ENCODE measurements around the gene NAA16.

The NAA16 gene

DNA sequence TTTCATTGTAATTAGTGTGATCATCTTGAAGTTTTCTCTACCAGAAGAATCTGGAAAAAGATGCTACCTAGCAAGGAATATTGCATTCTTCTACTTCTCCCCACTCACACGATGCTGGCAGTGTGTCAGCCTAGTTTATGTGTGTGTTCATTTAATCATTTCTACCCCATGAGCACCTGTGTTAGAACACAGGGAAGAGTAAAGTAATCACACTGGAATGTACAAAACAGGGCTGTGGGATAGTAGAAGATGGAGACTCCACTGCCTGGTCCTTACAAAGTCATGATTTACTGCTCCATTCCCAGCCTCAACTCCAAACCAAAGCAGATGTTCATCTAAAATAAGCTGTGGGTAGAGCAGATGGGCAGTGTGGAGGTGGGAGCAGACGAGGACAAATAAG is 98.5 kb downstream of the NAA16 start (continued):
- TF ChIP-seq, protein P1, sequence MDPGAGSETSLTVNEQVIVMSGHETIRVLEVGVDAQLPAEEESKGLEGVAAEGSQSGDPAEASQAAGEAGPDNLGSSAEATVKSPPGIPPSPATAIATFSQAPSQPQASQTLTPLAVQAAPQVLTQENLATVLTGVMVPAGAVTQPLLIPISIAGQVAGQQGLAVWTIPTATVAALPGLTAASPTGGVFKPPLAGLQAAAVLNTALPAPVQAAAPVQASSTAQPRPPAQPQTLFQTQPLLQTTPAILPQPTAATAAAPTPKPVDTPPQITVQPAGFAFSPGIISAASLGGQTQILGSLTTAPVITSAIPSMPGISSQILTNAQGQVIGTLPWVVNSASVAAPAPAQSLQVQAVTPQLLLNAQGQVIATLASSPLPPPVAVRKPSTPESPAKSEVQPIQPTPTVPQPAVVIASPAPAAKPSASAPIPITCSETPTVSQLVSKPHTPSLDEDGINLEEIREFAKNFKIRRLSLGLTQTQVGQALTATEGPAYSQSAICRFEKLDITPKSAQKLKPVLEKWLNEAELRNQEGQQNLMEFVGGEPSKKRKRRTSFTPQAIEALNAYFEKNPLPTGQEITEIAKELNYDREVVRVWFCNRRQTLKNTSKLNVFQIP (CRISPR knock-in tag; IDR thresholded peaks at IDR 0.05; ENCODE audit: borderline replicate concordance, low read depth) = no peak
- TF ChIP-seq ZFP30 (CRISPR knock-in tag; IDR thresholded peaks at IDR 0.05) = no peak
- TF ChIP-seq, protein P2, sequence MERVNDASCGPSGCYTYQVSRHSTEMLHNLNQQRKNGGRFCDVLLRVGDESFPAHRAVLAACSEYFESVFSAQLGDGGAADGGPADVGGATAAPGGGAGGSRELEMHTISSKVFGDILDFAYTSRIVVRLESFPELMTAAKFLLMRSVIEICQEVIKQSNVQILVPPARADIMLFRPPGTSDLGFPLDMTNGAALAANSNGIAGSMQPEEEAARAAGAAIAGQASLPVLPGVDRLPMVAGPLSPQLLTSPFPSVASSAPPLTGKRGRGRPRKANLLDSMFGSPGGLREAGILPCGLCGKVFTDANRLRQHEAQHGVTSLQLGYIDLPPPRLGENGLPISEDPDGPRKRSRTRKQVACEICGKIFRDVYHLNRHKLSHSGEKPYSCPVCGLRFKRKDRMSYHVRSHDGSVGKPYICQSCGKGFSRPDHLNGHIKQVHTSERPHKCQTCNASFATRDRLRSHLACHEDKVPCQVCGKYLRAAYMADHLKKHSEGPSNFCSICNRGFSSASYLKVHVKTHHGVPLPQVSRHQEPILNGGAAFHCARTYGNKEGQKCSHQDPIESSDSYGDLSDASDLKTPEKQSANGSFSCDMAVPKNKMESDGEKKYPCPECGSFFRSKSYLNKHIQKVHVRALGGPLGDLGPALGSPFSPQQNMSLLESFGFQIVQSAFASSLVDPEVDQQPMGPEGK (CRISPR knock-in tag; IDR thresholded peaks at IDR 0.05; ENCODE audit: borderline replicate concordance) = no peak

DNA sequence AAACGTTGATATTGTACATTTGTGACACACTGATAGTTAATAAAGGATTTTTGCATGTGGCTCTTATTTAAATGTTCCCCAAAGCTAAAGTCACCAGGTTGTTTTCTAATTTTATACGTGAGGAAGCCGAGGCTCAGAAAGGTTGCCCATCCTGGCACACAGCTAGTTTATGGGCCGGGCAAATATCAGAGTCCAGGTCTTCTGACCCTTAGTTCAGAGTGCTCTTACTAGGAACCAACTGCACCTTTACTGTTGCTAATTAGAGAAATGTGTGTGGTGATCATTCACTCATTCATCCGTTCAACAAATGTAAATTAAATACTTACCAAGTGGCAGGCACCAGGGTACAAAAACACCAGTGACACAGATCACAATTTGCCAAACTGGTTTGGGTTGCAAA is 100.0 kb downstream of the NAA16 start:
- no peak for TF ChIP-seq RARB (CRISPR knock-in tag; IDR thresholded peaks at IDR 0.05)
- TF ChIP-seq SNAI2 (CRISPR knock-in tag; IDR thresholded peaks at IDR 0.05) = no peak
- TF ChIP-seq OSR1 (CRISPR knock-in tag; IDR thresholded peaks at IDR 0.05) = no peak
- ATAC-seq = no peak

DNA sequence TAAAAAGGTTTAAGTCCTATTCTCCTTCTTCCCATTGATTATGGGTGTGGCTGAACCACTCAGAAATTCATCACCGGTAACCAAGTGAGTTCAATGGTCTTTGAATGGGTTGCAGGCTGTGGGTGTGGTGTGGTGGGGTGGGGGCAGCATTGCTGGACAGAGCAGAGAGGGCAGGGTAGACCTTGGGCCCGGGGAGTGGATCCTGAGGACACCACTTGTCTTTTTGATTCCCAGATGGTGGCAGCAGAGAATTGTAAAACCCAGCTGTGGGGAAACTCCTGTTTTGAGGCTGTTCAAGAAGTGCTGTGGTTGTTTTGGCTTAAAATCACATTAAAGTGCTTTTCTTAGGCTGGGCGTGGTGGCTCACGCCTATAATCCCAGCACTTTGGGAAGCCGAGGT is 100.5 kb downstream of the NAA16 start:
- peak; percentile 61; the same call in 2 of the 3 replicates for ATAC-seq
- no peak for TF ChIP-seq ESRRG (CRISPR knock-in tag; IDR thresholded peaks at IDR 0.05)
- no peak for TF ChIP-seq ZC3H10 (CRISPR knock-in tag; IDR thresholded peaks at IDR 0.05)
- TF ChIP-seq, protein P3, sequence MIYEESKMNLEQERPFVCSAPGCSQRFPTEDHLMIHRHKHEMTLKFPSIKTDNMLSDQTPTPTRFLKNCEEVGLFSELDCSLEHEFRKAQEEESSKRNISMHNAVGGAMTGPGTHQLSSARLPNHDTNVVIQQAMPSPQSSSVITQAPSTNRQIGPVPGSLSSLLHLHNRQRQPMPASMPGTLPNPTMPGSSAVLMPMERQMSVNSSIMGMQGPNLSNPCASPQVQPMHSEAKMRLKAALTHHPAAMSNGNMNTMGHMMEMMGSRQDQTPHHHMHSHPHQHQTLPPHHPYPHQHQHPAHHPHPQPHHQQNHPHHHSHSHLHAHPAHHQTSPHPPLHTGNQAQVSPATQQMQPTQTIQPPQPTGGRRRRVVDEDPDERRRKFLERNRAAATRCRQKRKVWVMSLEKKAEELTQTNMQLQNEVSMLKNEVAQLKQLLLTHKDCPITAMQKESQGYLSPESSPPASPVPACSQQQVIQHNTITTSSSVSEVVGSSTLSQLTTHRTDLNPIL (CRISPR knock-in tag; IDR thresholded peaks at IDR 0.05; ENCODE audit: low read depth) = no peak
- TF ChIP-seq, protein P1 (CRISPR knock-in tag; IDR thresholded peaks at IDR 0.05; ENCODE audit: borderline replicate concordance, low read depth) = no peak
- TF ChIP-seq RARB (CRISPR knock-in tag; IDR thresholded peaks at IDR 0.05) = no peak
- TF ChIP-seq, protein P4, sequence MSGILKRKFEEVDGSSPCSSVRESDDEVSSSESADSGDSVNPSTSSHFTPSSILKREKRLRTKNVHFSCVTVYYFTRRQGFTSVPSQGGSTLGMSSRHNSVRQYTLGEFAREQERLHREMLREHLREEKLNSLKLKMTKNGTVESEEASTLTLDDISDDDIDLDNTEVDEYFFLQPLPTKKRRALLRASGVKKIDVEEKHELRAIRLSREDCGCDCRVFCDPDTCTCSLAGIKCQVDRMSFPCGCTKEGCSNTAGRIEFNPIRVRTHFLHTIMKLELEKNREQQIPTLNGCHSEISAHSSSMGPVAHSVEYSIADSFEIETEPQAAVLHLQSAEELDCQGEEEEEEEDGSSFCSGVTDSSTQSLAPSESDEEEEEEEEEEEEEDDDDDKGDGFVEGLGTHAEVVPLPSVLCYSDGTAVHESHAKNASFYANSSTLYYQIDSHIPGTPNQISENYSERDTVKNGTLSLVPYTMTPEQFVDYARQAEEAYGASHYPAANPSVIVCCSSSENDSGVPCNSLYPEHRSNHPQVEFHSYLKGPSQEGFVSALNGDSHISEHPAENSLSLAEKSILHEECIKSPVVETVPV (CRISPR knock-in tag; IDR thresholded peaks at IDR 0.05) = no peak
- no peak for TF ChIP-seq PPARA (CRISPR knock-in tag; IDR thresholded peaks at IDR 0.05; ENCODE audit: borderline replicate concordance)
- no peak for TF ChIP-seq SNAI2 (CRISPR knock-in tag; IDR thresholded peaks at IDR 0.05)
- TF ChIP-seq OSR1 (CRISPR knock-in tag; IDR thresholded peaks at IDR 0.05) = no peak
- no peak for TF ChIP-seq ZNF8 (CRISPR knock-in tag; IDR thresholded peaks at IDR 0.05)
- no peak for TF ChIP-seq ZNF70 (CRISPR knock-in tag; IDR thresholded peaks at IDR 0.05)
- TF ChIP-seq, protein P5, sequence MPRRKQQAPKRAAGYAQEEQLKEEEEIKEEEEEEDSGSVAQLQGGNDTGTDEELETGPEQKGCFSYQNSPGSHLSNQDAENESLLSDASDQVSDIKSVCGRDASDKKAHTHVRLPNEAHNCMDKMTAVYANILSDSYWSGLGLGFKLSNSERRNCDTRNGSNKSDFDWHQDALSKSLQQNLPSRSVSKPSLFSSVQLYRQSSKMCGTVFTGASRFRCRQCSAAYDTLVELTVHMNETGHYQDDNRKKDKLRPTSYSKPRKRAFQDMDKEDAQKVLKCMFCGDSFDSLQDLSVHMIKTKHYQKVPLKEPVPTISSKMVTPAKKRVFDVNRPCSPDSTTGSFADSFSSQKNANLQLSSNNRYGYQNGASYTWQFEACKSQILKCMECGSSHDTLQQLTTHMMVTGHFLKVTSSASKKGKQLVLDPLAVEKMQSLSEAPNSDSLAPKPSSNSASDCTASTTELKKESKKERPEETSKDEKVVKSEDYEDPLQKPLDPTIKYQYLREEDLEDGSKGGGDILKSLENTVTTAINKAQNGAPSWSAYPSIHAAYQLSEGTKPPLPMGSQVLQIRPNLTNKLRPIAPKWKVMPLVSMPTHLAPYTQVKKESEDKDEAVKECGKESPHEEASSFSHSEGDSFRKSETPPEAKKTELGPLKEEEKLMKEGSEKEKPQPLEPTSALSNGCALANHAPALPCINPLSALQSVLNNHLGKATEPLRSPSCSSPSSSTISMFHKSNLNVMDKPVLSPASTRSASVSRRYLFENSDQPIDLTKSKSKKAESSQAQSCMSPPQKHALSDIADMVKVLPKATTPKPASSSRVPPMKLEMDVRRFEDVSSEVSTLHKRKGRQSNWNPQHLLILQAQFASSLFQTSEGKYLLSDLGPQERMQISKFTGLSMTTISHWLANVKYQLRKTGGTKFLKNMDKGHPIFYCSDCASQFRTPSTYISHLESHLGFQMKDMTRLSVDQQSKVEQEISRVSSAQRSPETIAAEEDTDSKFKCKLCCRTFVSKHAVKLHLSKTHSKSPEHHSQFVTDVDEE (CRISPR knock-in tag; IDR thresholded peaks at IDR 0.05) = no peak
- no peak for TF ChIP-seq TCF4 (CRISPR knock-in tag; IDR thresholded peaks at IDR 0.05; ENCODE audit: borderline replicate concordance)
- TF ChIP-seq ZFP3 (CRISPR knock-in tag; IDR thresholded peaks at IDR 0.05) = no peak
- TF ChIP-seq ISL1 (CRISPR knock-in tag; IDR thresholded peaks at IDR 0.05) = no peak
- TF ChIP-seq GLIS3 (CRISPR knock-in tag; IDR thresholded peaks at IDR 0.05) = no peak

DNA sequence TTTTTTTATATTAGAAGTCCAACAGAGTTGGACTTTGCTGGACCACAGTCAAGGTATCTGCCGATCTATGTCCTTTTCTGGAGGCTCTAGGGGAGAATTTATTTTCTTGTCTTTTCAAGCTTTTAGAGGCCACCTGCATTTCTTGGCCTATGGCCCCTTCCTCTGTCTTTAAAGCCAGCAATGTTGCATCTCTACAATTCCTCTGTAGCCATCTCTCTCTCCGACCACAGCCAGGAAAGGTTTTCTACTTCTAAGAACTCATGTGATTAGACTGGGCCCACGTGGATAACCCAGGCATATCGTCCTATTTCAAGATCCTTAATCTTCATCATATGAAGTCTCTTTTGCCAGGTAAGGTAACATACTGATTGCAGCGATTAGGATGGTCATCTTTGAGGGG is 102.8 kb downstream of the NAA16 start:
- ATAC-seq = no peak
- TF ChIP-seq ZFP3 (CRISPR knock-in tag; IDR thresholded peaks at IDR 0.05) (no peak), ZNF565 (CRISPR knock-in tag; conservative IDR thresholded peaks at IDR 0.05; ENCODE audit: low read depth) (no peak), ZNF70 (CRISPR knock-in tag; IDR thresholded peaks at IDR 0.05) (no peak), CSDC2 (CRISPR knock-in tag; IDR thresholded peaks at IDR 0.05) (no peak), OSR1 (CRISPR knock-in tag; IDR thresholded peaks at IDR 0.05) (no peak), ESRRG (CRISPR knock-in tag; IDR thresholded peaks at IDR 0.05) (no peak), ARNTL (CRISPR knock-in tag; IDR thresholded peaks at IDR 0.05; ENCODE audit: borderline replicate concordance, low read depth) (no peak), GLIS3 (CRISPR knock-in tag; IDR thresholded peaks at IDR 0.05) (no peak), SNAI2 (CRISPR knock-in tag; IDR thresholded peaks at IDR 0.05) (no peak), TCF4 (CRISPR knock-in tag; IDR thresholded peaks at IDR 0.05; ENCODE audit: borderline replicate concordance) (no peak), BACH2 (CRISPR knock-in tag; IDR thresholded peaks at IDR 0.05; ENCODE audit: borderline replicate concordance) (no peak)
- TF ChIP-seq, protein P2 (CRISPR knock-in tag; IDR thresholded peaks at IDR 0.05; ENCODE audit: borderline replicate concordance) = no peak
- TF ChIP-seq, protein P3 (CRISPR knock-in tag; IDR thresholded peaks at IDR 0.05; ENCODE audit: low read depth) = no peak
